ENCODE measurements around the gene GOLGA5.

GOLGA5 gene

DNA sequence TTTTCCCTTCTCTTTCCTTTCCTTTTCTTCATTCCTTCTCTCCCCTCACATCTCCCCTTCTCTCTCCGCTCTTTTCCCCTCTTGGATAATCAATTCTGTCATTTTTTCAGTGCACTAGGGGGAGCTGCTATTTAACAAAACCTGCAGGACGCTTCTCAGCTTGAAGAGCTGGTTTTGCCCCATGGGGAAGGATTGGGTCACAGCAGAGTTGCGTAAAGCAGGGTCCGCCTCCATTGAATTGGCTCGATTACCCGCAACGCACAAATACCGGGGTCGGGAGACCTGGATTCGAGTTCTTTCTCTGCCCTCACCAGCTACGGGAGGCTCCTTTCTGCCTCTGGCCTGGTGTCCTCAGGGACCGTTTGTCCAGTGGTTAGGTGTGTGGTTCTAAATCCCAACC lies 86.7 kb downstream of the GOLGA5 start:
- DNase-seq (ENCODE audit: low read depth, low spot score): no peak

DNA sequence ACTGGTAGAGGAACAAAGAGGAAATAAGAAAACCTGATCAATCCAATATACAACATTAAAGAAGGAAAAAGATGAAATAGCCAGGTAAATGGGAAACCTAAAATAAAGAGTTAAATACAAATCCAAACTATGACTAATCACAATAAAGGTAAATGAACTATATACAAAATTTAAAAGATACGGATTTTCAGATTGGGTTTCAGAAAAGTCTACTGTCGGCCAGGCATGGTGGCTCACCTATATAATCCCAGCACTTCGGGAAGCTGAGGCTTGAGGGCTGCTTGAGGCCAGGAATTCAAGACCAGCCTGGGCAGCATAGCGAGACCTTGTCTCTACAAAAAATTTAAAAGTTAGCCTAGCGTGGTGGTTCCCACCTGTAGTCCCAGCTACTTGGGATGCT lies 89.0 kb downstream of the GOLGA5 start:
- no peak for DNase-seq (ENCODE audit: low read depth, low spot score)

DNA sequence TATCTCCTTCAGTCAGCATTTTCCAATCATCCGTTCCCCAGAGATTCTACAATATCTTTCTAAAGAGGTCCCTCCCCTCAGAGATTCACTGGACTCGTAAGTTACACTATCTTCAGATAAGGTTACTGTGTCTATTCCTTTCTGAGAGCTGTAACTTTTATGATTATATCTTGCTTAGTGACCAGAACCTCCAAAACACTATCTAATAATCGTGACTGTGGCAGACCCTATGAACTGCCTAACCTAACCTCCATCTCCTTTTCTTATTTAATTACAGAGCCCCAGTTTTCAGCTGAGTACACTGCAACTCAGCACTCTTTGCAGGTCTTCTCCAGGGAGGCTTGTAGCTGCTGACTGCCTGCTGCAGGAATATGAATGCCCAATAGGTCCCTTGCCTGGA lies 90.3 kb downstream of the GOLGA5 start:
- DNase-seq (ENCODE audit: low read depth, low spot score): no peak

DNA sequence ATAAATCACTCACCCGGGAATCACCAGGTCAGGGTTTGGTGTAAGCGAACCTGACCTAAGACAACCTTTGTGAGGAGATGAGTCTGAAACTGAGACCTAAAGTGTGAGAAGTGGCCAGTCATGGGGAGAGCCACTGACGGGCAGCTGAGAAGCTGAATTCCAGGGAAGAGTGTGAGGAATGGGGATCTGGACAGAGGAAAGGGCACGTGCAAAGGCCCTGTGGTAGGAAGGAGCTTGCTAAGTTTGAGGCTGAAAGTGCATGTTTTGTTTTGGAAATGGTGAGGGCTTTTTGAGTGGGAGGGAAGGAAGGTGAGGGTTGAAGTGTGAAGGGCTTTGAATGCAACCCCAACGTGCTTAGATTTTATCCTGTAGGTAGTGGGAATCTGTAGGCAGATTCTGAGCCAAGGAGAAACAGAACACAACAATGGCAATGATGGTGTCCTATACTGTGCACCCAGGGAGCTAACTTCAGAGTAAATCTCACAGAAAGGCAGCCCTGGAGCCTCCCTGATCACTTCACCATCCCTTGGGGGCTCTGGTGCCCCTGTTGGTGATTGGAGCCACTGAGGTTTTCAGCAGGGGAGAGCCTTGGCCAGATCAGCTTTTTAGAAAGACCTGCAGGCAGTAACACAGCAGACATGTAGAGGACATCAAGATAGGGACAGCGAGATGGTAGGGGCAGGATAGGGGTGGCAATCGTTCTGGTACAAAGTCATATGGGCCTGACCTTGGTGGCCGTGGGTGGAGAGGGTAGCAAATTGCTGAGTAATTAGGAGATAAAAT lies 91.4 kb downstream of the GOLGA5 start:
- no peak for DNase-seq (ENCODE audit: low read depth, low spot score)

DNA sequence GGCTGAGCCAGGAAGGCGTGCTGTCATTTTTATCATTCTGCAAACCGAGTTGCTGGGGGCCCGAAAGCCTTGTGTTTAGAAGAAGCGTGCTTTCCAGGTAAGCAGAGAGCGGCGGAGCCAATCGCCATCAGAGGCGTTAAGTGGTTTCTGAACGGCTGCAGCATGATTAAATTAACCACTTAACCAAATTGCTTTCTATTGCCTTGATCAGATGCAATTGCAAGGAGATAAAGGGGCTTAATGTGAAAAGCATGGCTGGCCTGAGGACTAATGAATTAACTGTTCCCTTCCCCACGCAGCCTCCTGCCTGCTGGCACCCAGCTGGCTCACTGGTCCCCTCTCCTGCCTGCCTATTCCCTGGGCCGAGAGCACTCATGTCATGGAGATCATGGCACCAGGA lies 92.2 kb downstream of the GOLGA5 start:
- no peak for DNase-seq (ENCODE audit: low read depth, low spot score)

DNA sequence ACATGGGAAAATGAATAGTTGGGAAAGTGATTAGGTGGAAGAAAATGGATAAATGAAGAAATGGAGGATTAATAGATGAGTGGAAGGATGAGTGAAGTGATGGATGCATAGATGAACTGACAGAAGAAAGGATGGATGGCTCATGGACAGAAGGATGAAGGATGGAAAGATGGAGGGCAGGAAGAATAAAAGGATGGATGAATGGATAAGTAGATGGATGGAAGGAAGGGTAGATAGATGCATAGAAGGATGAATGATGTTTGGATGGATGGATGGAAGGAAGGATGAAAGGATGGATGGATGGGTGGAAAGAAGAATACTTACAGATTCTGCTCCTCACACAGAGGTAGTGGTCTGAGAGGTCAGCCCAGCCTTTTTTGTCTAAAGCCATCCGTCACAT lies 93.1 kb downstream of the GOLGA5 start:
- no peak for DNase-seq (ENCODE audit: low read depth, low spot score)

DNA sequence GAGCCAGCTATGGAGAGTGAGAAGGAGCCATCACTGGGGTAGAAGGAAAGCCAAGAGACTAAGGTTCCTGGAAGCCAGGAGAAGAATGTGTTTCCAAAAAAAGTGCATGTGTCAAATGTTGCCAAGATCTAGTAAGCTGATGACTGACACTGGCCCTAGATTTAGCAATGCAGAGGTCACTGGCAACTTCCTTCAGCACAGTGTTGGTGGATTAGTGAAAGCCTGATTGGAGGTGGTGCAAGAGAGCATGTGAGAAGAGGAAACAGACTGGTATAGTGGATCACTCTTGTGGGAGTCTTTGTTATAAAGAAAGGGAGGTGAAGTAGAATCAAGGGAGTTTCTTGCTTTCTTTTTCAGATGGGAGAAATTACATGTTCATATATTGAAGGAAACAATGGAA lies 94.8 kb downstream of the GOLGA5 start:
- no peak for DNase-seq (ENCODE audit: low read depth, low spot score)
